ENCODE data around the gene AGPAT3.

Gene AGPAT3

GRCh38 chr21:43906585-43907370, 41.8 kb downstream of the AGPAT3 start:
- DNase-seq (ENCODE audit: low read depth, low spot score) = no peak

GRCh38 chr21:43907751-43908150, 42.7 kb downstream of the AGPAT3 start:
- DNase-seq (ENCODE audit: low read depth, low spot score) = no peak

GRCh38 chr21:43908167-43908566, 43.1 kb downstream of the AGPAT3 start:
- no peak for DNase-seq (ENCODE audit: low read depth, low spot score)

- DNase-seq (ENCODE audit: low read depth, low spot score) = no peak
These were observed 44.8 kb downstream of the AGPAT3 start for GRCh38 chr21:43909741-43910400.

- no peak for DNase-seq (ENCODE audit: low read depth, low spot score)
These were observed 45.4 kb downstream of the AGPAT3 start for GRCh38 chr21:43910460-43910859.

- DNase-seq (ENCODE audit: low read depth, low spot score) = no peak
These were observed 46.3 kb downstream of the AGPAT3 start for GRCh38 chr21:43911015-43911934.

GRCh38 chr21:43911935-43912487, 47.0 kb downstream of the AGPAT3 start:
- DNase-seq (ENCODE audit: low read depth, low spot score) = no peak

GRCh38 chr21:43912500-43912899, 47.5 kb downstream of the AGPAT3 start:
- no peak for DNase-seq (ENCODE audit: low read depth, low spot score)

- no peak for DNase-seq (ENCODE audit: low read depth, low spot score)
These were observed 47.9 kb downstream of the AGPAT3 start for GRCh38 chr21:43912910-43913309.

GRCh38 chr21:43913928-43914327, 48.9 kb downstream of the AGPAT3 start:
- DNase-seq (ENCODE audit: low read depth, low spot score) = peak; percentile 78

- DNase-seq (ENCODE audit: low read depth, low spot score) = no peak
These were observed 51.1 kb downstream of the AGPAT3 start for GRCh38 chr21:43916076-43916475.

- DNase-seq (ENCODE audit: low read depth, low spot score) = no peak
These were observed 51.9 kb downstream of the AGPAT3 start for GRCh38 chr21:43916691-43917514.

- DNase-seq (ENCODE audit: low read depth, low spot score) = no peak
These were observed 52.7 kb downstream of the AGPAT3 start for GRCh38 chr21:43917515-43918384.

- DNase-seq (ENCODE audit: low read depth, low spot score) = no peak
These were observed 53.4 kb downstream of the AGPAT3 start for GRCh38 chr21:43918385-43918947.

GRCh38 chr21:43919283-43919682, 54.3 kb downstream of the AGPAT3 start:
- no peak for DNase-seq (ENCODE audit: low read depth, low spot score)

GRCh38 chr21:43919871-43920801, 55.1 kb downstream of the AGPAT3 start:
- DNase-seq (ENCODE audit: low read depth, low spot score) = no peak

GRCh38 chr21:43921571-43921978, 56.6 kb downstream of the AGPAT3 start:
- no peak for DNase-seq (ENCODE audit: low read depth, low spot score)

Data from smooth muscle cell of the brain vasculature (primary cell).